ENCODE measurements around the gene RRAD. TPM values are rescaled to one million over a fixed set of nuclear protein-coding genes. Genes with fewer than 3 reads are reported as not detected.

Gene RRAD
- total RNA-seq, 1 donor from 2014 or later, result 245 TPM

- DNase-seq (ENCODE audit: low spot score), result no peak
- intact Hi-C loops (cut with DNase I), result no loop called here
Observed at GRCh38 chr16:66919569-66920298, 5.6 kb downstream of the RRAD start.

GRCh38 chr16:66918803-66919568 lies 6.3 kb downstream of the RRAD start, which contains the start of gene CDH16:
CDH16 (minus strand) TSS chr16:66918885; CDS start chr16:66918065, 820 bp downstream.
- no peak for DNase-seq (ENCODE audit: low spot score)
- intact Hi-C loops (cut with DNase I), result no loop called here

GRCh38 chr16:66918355-66918754 lies 7.0 kb downstream of the RRAD start:
- intact Hi-C loops (cut with DNase I), result no loop called here
- no peak for DNase-seq (ENCODE audit: low spot score)

GRCh38 chr16:66917741-66918140 lies 7.6 kb downstream of the RRAD start:
- DNase-seq (ENCODE audit: low spot score), result no peak
- intact Hi-C loops (cut with DNase I), result no loop called here

GRCh38 chr16:66916518-66916917 lies 8.8 kb downstream of the RRAD start:
- intact Hi-C loops (cut with DNase I), result no loop called here
- DNase-seq (ENCODE audit: low spot score), result no peak

- DNase-seq (ENCODE audit: low spot score), result no peak
- intact Hi-C loops (cut with DNase I), result no loop called here
Observed at GRCh38 chr16:66915041-66915440, 10.3 kb downstream of the RRAD start.

GRCh38 chr16:66914541-66914940 lies 10.8 kb downstream of the RRAD start:
- intact Hi-C loops (cut with DNase I), result no loop called here
- DNase-seq (ENCODE audit: low spot score), result no peak

- intact Hi-C loops (cut with DNase I), result no loop called here
- DNase-seq (ENCODE audit: low spot score), result no peak
Observed at GRCh38 chr16:66913711-66914110, 11.6 kb downstream of the RRAD start.

GRCh38 chr16:66913081-66913480 lies 12.3 kb downstream of the RRAD start:
- intact Hi-C loops (cut with DNase I), result no loop called here
- DNase-seq (ENCODE audit: low spot score), result no peak

GRCh38 chr16:66911801-66912200 lies 13.5 kb downstream of the RRAD start:
- no peak for DNase-seq (ENCODE audit: low spot score)
- intact Hi-C loops (cut with DNase I), result no loop called here

- intact Hi-C loops (cut with DNase I), result no loop called here
- no peak for DNase-seq (ENCODE audit: low spot score)
Observed at GRCh38 chr16:66911112-66911511, 14.2 kb downstream of the RRAD start.

GRCh38 chr16:66910175-66910940 lies 15.0 kb downstream of the RRAD start:
- intact Hi-C loops (cut with DNase I), result no loop called here
- no peak for DNase-seq (ENCODE audit: low spot score)

- no peak for DNase-seq (ENCODE audit: low spot score)
- intact Hi-C loops (cut with DNase I), result no loop called here
Observed at GRCh38 chr16:66908762-66909559, 16.4 kb downstream of the RRAD start.

GRCh38 chr16:66908116-66908515 lies 17.2 kb downstream of the RRAD start:
- intact Hi-C loops (cut with DNase I), result no loop called here
- DNase-seq (ENCODE audit: low spot score), result no peak

GRCh38 chr16:66906916-66907836 lies 18.2 kb downstream of the RRAD start:
- intact Hi-C loops (cut with DNase I), result no loop called here
- DNase-seq (ENCODE audit: low spot score), result no peak

- intact Hi-C loops (cut with DNase I), result no loop called here
- DNase-seq (ENCODE audit: low spot score), result peak; percentile 87
Observed at GRCh38 chr16:66905633-66906539, 19.4 kb downstream of the RRAD start.

GRCh38 chr16:66904846-66905632 lies 20.3 kb downstream of the RRAD start:
- DNase-seq (ENCODE audit: low spot score), result no peak
- intact Hi-C loops (cut with DNase I), result no loop called here

Data from cardiac septum (tissue), 1 donor.